ENCODE data around the gene ASPG. TPM values are rescaled to one million over a fixed set of nuclear protein-coding genes. Genes with fewer than 3 reads are reported as not detected.
A peak's percentile ranks its signal among the peaks of the same experiment; 100 is the strongest.

The ASPG gene
- total and polyA plus RNA-seq, 2 experiments from 2014 or later, result not detected

DNA sequence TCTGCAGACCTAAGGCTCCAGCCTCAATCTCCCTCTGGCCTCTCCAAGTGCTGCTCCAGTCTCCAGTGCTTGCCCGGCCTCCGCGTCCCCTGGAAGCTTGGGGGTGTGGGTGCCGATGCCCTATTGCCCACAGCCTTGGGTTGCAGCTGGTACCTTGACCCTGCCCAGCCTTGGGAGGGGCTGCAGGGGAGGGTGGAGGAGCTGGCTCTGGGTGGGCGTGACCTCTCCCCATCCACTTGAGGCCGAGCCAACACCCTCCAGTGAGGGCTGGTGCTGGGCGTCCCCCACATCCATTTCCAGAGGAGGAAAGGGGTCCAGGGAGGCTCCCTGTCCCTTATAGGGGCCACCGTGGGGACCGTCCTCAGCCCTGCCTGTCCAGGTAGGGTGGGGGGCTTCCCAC, 77.0 kb downstream of the ASPG start:
- no peaks in the 10 kb centered on the region for H3K79me2 ChIP-seq (ENCODE audit: insufficient read depth)
- no peaks in the 10 kb centered on the region for H3K27me3 ChIP-seq (replicated peaks; ENCODE audit: insufficient read depth)
- H3K4me2 ChIP-seq (ENCODE audit: unreplicated experiment), result no peak overlapping the region
- no peaks in the 10 kb centered on the region for H3K9me2 ChIP-seq (ENCODE audit: insufficient read depth)
- 63 to 85% methylated on average over 6 to 7 of the region's 9 CpGs for WGBS, 2 experiments (ENCODE audit: low coverage in 1 of 2, low lambda C conversion rate in 2 of 2, missing lambda C conversion rate in 2 of 2)
- in situ Hi-C loops (cut with MboI), result no loop called here
- no peak overlapping the region for H2AFZ ChIP-seq
- TF ChIP-seq EZH2phosphoT487 (IDR thresholded peaks at IDR 0.05; ENCODE audit: insufficient read depth, low read depth), result no peak
- TF ChIP-seq EZH2 (IDR thresholded peaks at IDR 0.05; ENCODE audit: insufficient read depth, poor library complexity, severe bottlenecking), result no peak
- no peaks in the 10 kb centered on the region for H3K4me1 ChIP-seq (ENCODE audit: insufficient read depth)
- H3K36me3 ChIP-seq (ENCODE audit: low read depth), result no peaks in the 10 kb centered on the region
- H3K9ac ChIP-seq, result no peak overlapping the region
- no peak for DNase-seq
- H4K20me1 ChIP-seq (ENCODE audit: insufficient read depth), result no peaks in the 10 kb centered on the region
- no peaks in the 10 kb centered on the region for H3F3A ChIP-seq (ENCODE audit: insufficient read depth)
- no peak overlapping the region for H3K4me3 ChIP-seq
- no peaks in the 10 kb centered on the region for H3K9me3 ChIP-seq (ENCODE audit: low read depth)
- no peak overlapping the region for H3K27ac ChIP-seq

DNA sequence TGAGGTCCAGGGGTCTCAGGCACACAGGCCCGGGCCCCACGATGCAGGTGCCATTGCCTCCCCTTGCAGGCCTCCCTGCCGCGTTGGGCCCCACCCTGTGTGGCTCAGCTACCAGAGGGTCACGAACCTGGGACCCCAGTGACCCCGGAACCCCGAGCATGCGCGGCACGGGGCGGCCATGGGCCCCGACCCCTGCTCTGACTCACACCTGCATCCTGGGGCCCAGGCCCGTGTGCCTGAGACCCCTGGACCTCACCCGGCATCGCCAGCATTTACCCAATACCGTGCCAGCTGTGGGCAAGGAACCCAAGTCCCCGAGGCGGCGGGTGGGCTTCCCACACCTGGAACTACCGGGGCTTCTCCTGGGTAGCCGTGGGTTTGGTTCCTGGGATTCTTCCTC, 78.0 kb downstream of the ASPG start:
- no peaks in the 10 kb centered on the region for H3K36me3 ChIP-seq (ENCODE audit: low read depth)
- DNase-seq, result no peak
- no peak for TF ChIP-seq EZH2phosphoT487 (IDR thresholded peaks at IDR 0.05; ENCODE audit: insufficient read depth, low read depth)
- no peak for TF ChIP-seq EZH2 (IDR thresholded peaks at IDR 0.05; ENCODE audit: insufficient read depth, poor library complexity, severe bottlenecking)
- no peak overlapping the region for H3K9ac ChIP-seq
- H3K9me2 ChIP-seq (ENCODE audit: insufficient read depth), result no peaks in the 10 kb centered on the region
- H4K20me1 ChIP-seq (ENCODE audit: insufficient read depth), result no peaks in the 10 kb centered on the region
- H3K27ac ChIP-seq, result no peak overlapping the region
- 61 to 72% methylated on average over 17 to 21 of the region's 21 CpGs for WGBS, 2 experiments (ENCODE audit: low coverage in 1 of 2, low lambda C conversion rate in 2 of 2, missing lambda C conversion rate in 2 of 2)
- in situ Hi-C loops (cut with MboI), result no loop called here
- no peaks in the 10 kb centered on the region for H3K9me3 ChIP-seq (ENCODE audit: low read depth)
- H3K27me3 ChIP-seq (replicated peaks; ENCODE audit: insufficient read depth), result no peaks in the 10 kb centered on the region
- no peaks in the 10 kb centered on the region for H3K79me2 ChIP-seq (ENCODE audit: insufficient read depth)
- no peaks in the 10 kb centered on the region for H3F3A ChIP-seq (ENCODE audit: insufficient read depth)
- no peak overlapping the region for H3K4me2 ChIP-seq (ENCODE audit: unreplicated experiment)
- H3K4me1 ChIP-seq (ENCODE audit: insufficient read depth), result no peaks in the 10 kb centered on the region
- H3K4me3 ChIP-seq, result no peak overlapping the region
- no peak overlapping the region for H2AFZ ChIP-seq

DNA sequence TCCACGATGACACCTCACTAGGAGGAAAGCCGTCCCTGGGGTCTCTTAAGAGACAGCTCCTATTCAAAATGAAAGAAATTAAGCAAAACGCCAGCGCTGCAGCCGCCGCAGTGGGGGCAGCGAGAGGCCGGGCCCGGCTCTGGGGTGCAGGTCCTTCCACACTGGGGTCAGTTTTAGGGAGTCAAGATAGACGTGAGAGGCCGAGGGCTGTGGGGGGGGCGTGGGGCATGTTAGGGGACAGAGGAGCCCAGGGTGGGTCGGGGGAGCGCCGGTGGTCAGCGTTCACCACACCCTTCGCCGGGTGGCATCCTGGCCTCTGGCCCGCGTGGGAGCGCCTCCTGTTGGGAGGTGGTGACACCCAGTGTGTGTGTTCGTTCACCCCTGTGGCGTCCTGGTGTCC, 78.5 kb downstream of the ASPG start:
- Histone ChIP-seq H3K79me2 (ENCODE audit: insufficient read depth) (no peaks in the 10 kb centered on the region), H3K4me1 (ENCODE audit: insufficient read depth) (no peaks in the 10 kb centered on the region), H3K9ac (no peak overlapping the region), H3K9me3 (ENCODE audit: low read depth) (no peaks in the 10 kb centered on the region), H4K20me1 (ENCODE audit: insufficient read depth) (no peaks in the 10 kb centered on the region), H3K9me2 (ENCODE audit: insufficient read depth) (no peaks in the 10 kb centered on the region), H3K4me2 (ENCODE audit: unreplicated experiment) (no peak overlapping the region), H2AFZ (no peak overlapping the region), H3F3A (ENCODE audit: insufficient read depth) (no peaks in the 10 kb centered on the region), H3K27ac (no peak overlapping the region), H3K4me3 (no peak overlapping the region), H3K36me3 (ENCODE audit: low read depth) (no peaks in the 10 kb centered on the region), H3K27me3 (replicated peaks; ENCODE audit: insufficient read depth) (no peaks in the 10 kb centered on the region)
- in situ Hi-C loops (cut with MboI), result no loop called here
- 77 to 78% methylated on average over 21 to 23 of the region's 23 CpGs for WGBS, 2 experiments (ENCODE audit: low coverage in 1 of 2, low lambda C conversion rate in 2 of 2, missing lambda C conversion rate in 2 of 2)
- DNase-seq, result no peak
- no peak for TF ChIP-seq EZH2phosphoT487 (IDR thresholded peaks at IDR 0.05; ENCODE audit: insufficient read depth, low read depth)
- TF ChIP-seq EZH2 (IDR thresholded peaks at IDR 0.05; ENCODE audit: insufficient read depth, poor library complexity, severe bottlenecking), result no peak

DNA sequence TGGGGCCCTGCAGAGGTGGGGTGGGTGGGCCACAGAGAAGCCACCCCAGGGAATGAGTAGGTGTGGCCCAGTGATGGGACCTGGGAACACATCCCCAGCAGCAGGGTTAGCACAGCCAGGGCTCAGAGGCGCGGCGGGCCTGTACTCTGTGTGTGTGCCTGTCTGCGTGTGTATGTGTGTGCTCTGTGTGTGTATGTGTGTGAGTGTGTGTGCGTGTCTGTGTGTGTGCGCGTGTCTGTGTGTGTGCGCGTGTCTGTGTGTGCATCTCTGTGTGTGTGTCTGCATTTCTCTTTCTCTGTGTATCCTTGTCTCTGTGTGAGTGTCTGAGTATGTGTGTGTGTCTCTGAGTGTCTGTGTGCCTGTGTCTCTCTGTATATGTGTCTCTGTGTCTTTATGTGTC, 79.0 kb downstream of the ASPG start:
- 67 to 68% methylated on average over 9 of the region's 9 CpGs for WGBS, 2 experiments (ENCODE audit: low coverage in 1 of 2, low lambda C conversion rate in 2 of 2, missing lambda C conversion rate in 2 of 2)
- TF ChIP-seq EZH2phosphoT487 (IDR thresholded peaks at IDR 0.05; ENCODE audit: insufficient read depth, low read depth), result no peak
- TF ChIP-seq EZH2 (IDR thresholded peaks at IDR 0.05; ENCODE audit: insufficient read depth, poor library complexity, severe bottlenecking), result no peak
- H3K9ac ChIP-seq, result no peak overlapping the region
- H3F3A ChIP-seq (ENCODE audit: insufficient read depth), result no peaks in the 10 kb centered on the region
- no peak for DNase-seq
- H2AFZ ChIP-seq, result no peak overlapping the region
- no peak overlapping the region for H3K4me3 ChIP-seq
- no peaks in the 10 kb centered on the region for H3K27me3 ChIP-seq (replicated peaks; ENCODE audit: insufficient read depth)
- H4K20me1 ChIP-seq (ENCODE audit: insufficient read depth), result no peaks in the 10 kb centered on the region
- H3K27ac ChIP-seq, result no peak overlapping the region
- no peaks in the 10 kb centered on the region for H3K79me2 ChIP-seq (ENCODE audit: insufficient read depth)
- no peaks in the 10 kb centered on the region for H3K9me2 ChIP-seq (ENCODE audit: insufficient read depth)
- no peak overlapping the region for H3K4me2 ChIP-seq (ENCODE audit: unreplicated experiment)
- H3K4me1 ChIP-seq (ENCODE audit: insufficient read depth), result no peaks in the 10 kb centered on the region
- no peaks in the 10 kb centered on the region for H3K36me3 ChIP-seq (ENCODE audit: low read depth)
- in situ Hi-C loops (cut with MboI), result no loop called here
- H3K9me3 ChIP-seq (ENCODE audit: low read depth), result no peaks in the 10 kb centered on the region

MicroRNAs within 50 kb of the gene (microRNA counts, 767-probe panel; counts per million panel counts)
- 447 counts per million, percentile 86 among the panel's probes with 10 or more counts for microRNA hsa-miR-203

Small RNAs within 50 kb of the gene (microRNA-seq; reads per million reads assigned to microRNA genes)
- gene MIR203A (ENCODE audit: borderline number of aligned reads) (not detected), gene MIR203B (ENCODE audit: borderline number of aligned reads) (not detected)

Small RNAs within 50 kb of the gene (small RNA-seq; reads per million reads assigned to genes)
- gene MIR203A (ENCODE audit: low read depth, low replicate concordance), result not detected

Other genes with a start within 250 kb of the ASPG start
- gene PPP1R13B, start 238.1 kb upstream of the ASPG start, total RNA-seq (2014; rRNA removed; shearing (Covaris generic)), result 4.6 and 10.6 TPM in 2 replicates
- 2.0 and 2.4 TPM in 2 replicates for gene PPP1R13B, start 238.1 kb upstream of the ASPG start, polyA plus RNA-seq (2016; fragmentation: Nextera tagmentation; extraction: Ambion mirVana)
- gene TDRD9, start 157.2 kb upstream of the ASPG start, total RNA-seq (2014; rRNA removed; shearing (Covaris generic)), result not detected in 2 replicates
- gene TDRD9, start 157.2 kb upstream of the ASPG start, polyA plus RNA-seq (2016; fragmentation: Nextera tagmentation; extraction: Ambion mirVana), result not detected in 2 replicates
- not detected in 2 replicates for gene RD3L, start 143.2 kb upstream of the ASPG start, total RNA-seq (2014; rRNA removed; shearing (Covaris generic))
- not detected in 2 replicates for gene RD3L, start 143.2 kb upstream of the ASPG start, polyA plus RNA-seq (2016; fragmentation: Nextera tagmentation; extraction: Ambion mirVana)
- not detected in 2 replicates for gene KIF26A, start 52.9 kb downstream of the ASPG start, total RNA-seq (2014; rRNA removed; shearing (Covaris generic))
- gene KIF26A, start 52.9 kb downstream of the ASPG start, polyA plus RNA-seq (2016; fragmentation: Nextera tagmentation; extraction: Ambion mirVana), result not detected in 2 replicates

Data from GM23248 (cell line).